SK-N-MC (cell line): ENCODE results near the gene RPS6KA5.

Source experiments
- EZH2 ChIP-seq: fragments of 200-600 bp; sonication (generic); IDR thresholded peaks from one replicate; pipeline ENCODE4 v1.6.1; 2017; ENCODE audit warnings: antibody characterized with exemption
- POLR2AphosphoS5 ChIP-seq: IDR thresholded peaks from 2 replicates; pipeline ENCODE4 v1.6.1; 2012; ENCODE audit warnings: mild to moderate bottlenecking, low read depth, low read length, borderline replicate concordance

GRCh38 chr14:91021991-91022621 lies 38.3 kb downstream of the RPS6KA5 start:
- TF ChIP-seq POLR2AphosphoS5 (no peak), EZH2 (no peak)
